HG02588 (cell line): ENCODE measurements around the gene ATCAY.
"Not testable (repeated sequence)": the region's sequence is repeated elsewhere in the genome, so short reads cannot be mapped to it uniquely, and the experiment has no call there.

ENCODE experiments used
- ATAC-seq: cut with Tn5 transposase; IDR thresholded peaks from one replicate; pipeline ENCODE4 v1.9.1; 2021; ENCODE audit warnings: mild to moderate bottlenecking, moderate library complexity; ENCODE audit not compliant: unreplicated experiment

Gene ATCAY

DNA sequence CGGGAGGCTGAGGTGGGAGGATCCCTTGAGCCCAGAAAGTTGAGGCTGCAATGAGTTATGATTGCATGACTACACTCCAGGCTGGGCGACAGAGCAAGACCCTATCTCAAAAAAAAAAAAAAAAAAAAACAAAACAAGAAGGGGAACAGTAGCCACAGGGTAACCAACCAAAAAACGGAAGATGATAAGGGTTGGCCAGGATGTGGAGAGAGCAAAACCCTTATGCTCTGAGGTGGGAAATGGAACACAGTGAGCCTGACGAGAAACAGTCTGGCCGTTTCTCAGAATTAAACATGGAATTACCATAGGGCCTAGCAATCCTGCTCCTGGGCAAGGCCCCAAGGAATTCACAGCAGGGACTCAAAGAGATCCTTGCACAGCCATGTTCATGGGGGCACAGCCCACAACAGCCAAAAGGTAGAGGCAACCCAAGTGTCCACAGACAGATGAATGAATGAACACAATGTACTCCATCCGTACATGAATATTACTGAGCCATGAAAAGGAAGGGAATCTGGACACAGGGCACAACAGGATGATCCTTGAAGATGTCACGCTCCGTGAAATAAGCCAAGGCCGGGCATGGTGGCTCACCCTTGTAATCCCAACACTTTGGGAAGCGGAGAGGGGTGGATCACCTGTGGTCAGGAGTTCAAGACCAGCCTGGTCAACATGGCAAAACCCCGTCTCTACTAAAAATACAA lies 63.7 kb downstream of the ATCAY start:
- no peak for ATAC-seq

DNA sequence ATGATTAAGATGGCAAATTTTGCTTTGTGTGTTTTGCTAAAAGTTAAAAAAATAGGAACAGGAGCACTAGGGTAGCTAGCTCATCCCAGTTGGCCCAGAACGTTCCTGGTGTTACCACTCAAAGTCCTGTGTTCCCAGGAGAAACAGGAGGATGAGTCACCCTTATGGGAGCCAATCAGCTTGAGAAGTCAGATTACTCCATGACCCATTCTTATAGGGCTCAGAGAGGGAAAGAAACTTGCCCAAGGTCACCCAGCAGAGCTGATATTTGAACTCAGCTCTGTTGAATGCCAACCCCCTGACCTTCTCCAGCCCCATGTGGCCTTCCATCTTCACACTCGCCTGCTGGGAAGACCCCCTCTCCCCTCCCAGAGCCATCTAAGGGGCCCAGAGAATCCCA lies 65.4 kb downstream of the ATCAY start:
- no peak for ATAC-seq

DNA sequence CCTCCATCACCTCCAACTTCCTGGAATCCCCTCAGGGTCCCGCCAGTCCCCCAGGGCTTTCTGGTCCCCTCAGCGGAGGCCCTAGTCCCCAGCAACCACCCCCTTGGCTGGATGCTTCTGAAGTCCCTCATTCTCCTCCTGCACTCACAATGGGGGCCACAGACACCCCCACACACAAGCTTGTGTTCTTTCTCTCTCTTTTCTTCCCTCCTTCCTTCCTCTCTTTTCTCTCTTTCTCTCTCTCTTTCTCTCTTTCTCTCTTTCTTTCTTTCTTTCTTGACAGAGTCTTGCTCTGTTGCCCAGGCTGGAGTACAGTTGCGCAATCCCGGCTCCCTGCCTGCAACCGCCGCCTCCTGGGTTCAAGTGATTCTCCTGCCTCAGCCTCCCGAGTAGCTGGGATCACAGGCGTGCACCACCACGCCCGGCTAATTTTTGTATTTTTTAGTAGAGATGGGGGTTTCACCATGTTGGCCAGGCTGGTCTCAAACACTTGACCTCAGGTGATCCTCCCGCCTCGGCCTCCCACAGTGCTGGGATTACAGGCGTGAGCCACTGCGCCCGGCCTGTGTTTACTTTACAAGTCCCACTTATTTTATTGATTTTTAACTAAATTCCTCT lies 66.9 kb downstream of the ATCAY start:
- not testable (repeated sequence) for ATAC-seq

GRCh38 chr19:3949294-3949693 lies 68.8 kb downstream of the ATCAY start:
- ATAC-seq: no peak

GRCh38 chr19:3949997-3950859 lies 69.7 kb downstream of the ATCAY start:
- ATAC-seq: no peak

- no peak for ATAC-seq
These were observed 70.7 kb downstream of the ATCAY start for GRCh38 chr19:3950871-3951861.

DNA sequence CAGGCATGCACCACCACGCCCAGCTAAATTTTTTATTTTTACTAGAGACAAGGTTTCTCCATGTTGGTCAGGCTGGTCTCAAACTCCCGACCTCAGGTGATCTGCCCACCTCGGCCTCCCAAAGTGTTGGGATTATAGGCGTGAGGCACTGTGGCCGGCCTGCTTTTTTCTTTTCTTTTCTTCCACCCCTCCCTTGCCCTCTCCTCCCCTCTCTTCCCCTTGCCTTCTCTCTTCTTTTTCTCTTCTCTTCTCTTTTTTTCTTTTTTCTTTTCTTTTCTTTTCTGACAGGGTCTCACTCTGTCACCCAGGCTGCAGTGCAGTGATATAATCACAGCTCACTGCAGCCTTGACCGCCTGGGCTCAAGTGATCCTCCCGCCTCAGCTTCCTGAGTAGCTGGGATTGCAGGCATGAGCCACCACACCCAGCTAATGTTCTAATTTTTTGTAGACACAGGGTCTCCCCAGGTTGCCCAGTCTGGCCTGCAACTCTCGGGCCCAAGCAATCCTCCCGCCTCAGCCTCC lies 72.3 kb downstream of the ATCAY start:
- ATAC-seq: not testable (repeated sequence)

- ATAC-seq: no peak
These were observed 73.6 kb downstream of the ATCAY start for GRCh38 chr19:3954107-3954506.

GRCh38 chr19:3955276-3955675 lies 74.8 kb downstream of the ATCAY start:
- not testable (repeated sequence) for ATAC-seq

DNA sequence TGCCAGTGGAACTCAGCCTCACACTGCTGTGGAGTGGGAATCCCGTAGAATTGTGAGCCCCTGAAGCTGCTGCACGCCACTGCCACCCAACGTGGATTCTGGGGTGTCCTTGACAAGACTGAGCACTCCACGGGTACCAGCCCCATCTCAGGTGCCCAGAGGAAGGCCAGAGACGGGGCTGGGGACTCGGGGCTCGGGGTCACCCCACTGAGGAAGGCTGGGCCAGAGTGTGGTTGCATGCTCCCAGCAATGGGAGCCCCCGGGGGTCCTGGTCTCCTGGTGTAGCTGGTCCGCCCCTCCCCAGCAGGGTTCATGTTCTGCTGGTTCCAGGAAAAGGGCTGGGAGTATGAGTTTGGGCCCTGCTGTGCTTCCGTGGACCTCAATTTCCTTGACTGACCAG lies 75.2 kb downstream of the ATCAY start:
- ATAC-seq: no peak

GRCh38 chr19:3958836-3959765 lies 78.6 kb downstream of the ATCAY start:
- ATAC-seq: no peak

- ATAC-seq: no peak
These were observed 79.3 kb downstream of the ATCAY start for GRCh38 chr19:3959766-3960131.

GRCh38 chr19:3961007-3961406 lies 80.5 kb downstream of the ATCAY start:
- ATAC-seq: no peak

DNA sequence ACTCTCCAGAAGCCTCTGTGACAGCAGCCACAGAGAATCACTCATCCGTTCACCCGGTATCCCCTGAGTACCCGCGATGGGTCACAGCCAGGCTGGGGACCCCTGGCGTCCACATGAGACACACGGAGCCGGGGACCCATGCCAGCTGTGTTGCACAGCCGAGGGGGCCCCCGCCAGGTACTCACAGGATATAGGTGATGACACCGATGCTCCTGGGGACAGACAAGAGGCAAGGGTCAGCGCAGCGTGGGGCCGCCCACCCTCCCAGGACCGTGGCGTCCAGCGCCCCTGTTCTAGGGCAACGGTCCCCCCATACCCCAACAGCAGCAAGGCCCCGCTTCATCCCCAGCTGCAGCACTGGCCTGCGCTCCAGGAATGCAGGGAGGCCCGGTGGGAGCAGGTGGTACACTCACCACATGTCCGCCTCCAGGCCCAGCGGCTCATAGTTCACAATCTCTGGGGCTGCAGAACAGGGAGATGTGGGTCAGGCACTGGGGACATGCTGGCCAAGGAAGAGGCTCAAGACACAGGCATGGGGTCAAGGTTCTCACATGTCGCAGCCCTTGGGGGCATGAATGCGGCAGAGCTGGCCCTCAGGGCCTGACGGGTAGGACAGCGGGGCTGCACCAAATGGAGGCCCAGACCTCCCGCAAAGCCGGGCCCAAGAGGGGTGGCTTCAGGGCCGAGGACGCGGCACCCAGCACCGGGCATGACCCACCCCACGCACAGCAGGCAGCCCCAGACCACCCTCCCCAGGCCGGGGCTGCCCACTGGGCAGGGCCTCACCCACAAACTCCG lies 83.2 kb downstream of the ATCAY start:
- ATAC-seq: no peak

DNA sequence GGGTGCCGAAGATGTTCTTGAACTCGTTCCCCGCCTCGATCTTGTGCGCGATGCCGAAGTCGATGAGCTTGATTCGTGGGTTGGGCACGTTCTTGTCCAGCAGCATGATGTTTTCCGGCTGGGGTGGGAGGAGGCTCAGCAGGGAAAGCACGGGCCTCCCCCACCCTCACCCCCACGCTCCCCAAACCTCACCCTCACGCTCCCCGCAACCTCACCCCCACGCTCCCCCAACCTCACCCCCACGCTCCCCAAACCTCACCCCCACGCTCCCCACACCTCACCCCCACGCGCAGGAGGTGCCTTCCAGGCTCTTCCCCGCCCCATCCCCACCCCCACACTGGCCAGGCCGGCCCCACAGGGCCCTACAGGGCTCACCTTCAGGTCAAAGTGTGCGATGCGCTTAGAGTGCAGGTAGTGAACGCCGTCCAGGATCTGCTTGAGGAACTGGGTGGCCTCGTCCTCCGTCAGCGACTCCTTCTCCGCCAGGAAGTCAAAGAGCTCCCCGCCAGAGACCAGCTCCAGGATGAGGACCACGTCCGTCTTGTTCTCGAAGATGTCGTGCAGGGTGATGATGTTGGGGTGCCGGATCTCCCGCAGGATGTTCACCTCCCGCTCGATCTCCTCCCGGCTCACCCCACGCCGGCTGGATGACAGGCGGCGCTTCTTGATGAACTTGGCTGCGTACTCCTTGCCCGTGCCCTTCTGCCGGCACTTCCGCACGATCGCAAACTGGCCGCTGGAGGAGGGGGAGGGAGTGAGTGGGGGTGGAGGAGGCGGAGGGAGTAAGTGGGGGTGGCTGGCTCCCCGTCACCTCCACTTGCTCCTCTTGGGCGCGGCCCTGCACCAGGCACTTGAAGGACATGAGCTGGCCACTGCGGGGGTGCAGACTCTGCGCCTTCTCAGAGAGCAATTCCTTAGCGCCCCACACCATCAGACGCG lies 84.0 kb downstream of the ATCAY start:
- ATAC-seq: no peak

GRCh38 chr19:3966051-3967017 lies 85.8 kb downstream of the ATCAY start:
- no peak for ATAC-seq
